Activated T-helper 17 cell treated with anti-CD3 and anti-CD28 coated beads, Interleukin-2, amount 50 U/mL, for 72 hours (primary cell): Measurements from ENCODE around the gene RMI1. TPM values are rescaled to one million over a fixed set of nuclear protein-coding genes. Genes with fewer than 3 reads are reported as not detected.

Experiments used
- ATAC-seq: fragments of 150-1000 bp; cut with Tn5 transposase; replicated peaks from 2 replicates; pipeline ENCODE4 v1.10.0; 2021; ENCODE audit warnings: mild to moderate bottlenecking, moderate library complexity
- H3K27ac Mint-ChIP-seq: one replicate; pipeline ENCODE4 v1.8.0; 2022; ENCODE audit warnings: mixed read lengths
- H3K27me3 Mint-ChIP-seq: one replicate; pipeline ENCODE4 v1.8.0; 2022; ENCODE audit warnings: mixed read lengths
- H3K36me3 Mint-ChIP-seq: one replicate; pipeline ENCODE4 v1.8.0; 2022; ENCODE audit warnings: low read depth, mild to moderate bottlenecking, mixed read lengths
- H3K4me1 Mint-ChIP-seq: one replicate; pipeline ENCODE4 v1.8.0; 2022; ENCODE audit warnings: mixed read lengths
- H3K4me3 Mint-ChIP-seq: one replicate; pipeline ENCODE4 v1.8.0; 2022; ENCODE audit warnings: mild to moderate bottlenecking, mixed read lengths
- H3K9me3 Mint-ChIP-seq: one replicate; pipeline ENCODE4 v1.8.0; 2022; ENCODE audit warnings: mixed read lengths
- total RNA-seq, 2 donors: library from RNA; stranded (reverse); gene quantifications; one replicate each; pipeline ENCODE4 v1.2.3, GENCODE V29; 2022

The RMI1 gene
- total RNA-seq, 2 donors from 2014 or later, result 17.6 to 25.1 TPM

DNA sequence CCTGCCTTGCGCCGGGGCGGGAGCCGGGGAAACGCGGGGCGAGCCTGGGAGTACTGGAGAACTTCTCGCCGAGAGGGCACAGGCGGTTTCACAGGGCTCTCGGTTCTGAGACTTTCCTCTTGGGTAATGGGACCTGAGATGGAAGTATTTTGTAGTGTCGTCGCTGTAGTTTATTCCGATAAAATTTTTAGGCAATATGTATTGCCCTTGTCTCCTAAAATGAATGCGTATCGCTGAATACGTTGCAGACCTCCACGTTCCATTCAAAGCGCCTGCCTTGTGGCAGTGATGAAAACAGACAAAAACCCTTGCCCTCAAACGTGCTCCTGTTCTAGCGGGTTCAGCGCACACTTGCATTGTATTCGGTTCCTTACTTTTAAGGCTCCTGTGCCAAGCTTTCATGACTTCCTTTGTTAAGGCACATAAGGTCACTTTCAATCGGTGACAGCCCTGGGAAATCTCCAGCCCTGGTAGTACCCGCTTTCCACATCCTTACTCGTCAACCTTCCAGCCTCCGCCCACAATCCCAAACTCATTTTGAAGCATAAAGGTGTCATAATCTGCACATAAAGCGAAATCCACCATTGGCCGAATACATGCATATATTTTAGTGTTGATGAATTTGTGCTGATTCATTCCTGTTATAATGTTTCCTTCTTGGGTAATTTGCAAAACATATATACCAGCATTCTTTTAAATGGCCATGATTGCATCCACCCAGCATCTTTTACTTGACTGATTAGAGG lies 694 bp downstream of the RMI1 start:
- H3K9me3 Mint-ChIP-seq, result no peaks in the 10 kb centered on the region
- H3K36me3 Mint-ChIP-seq, result peaks cover 57% of the 10 kb centered on the region
- peak overlapping the region; percentile 100 for H3K27ac Mint-ChIP-seq
- ATAC-seq, result no peak
- H3K4me3 Mint-ChIP-seq, result peak overlapping the region; percentile 89
- peaks cover 26% of the 10 kb centered on the region for H3K4me1 Mint-ChIP-seq
- no peaks in the 10 kb centered on the region for H3K27me3 Mint-ChIP-seq

GRCh38 chr9:83986195-83986594 lies 5.6 kb downstream of the RMI1 start:
- Mint-ChIP-seq H3K36me3 (peaks cover 46% of the 10 kb centered on the region), H3K4me3 (peak overlapping the region; percentile 54), H3K27ac (no peak overlapping the region), H3K4me1 (peaks cover 16% of the 10 kb centered on the region), H3K9me3 (no peaks in the 10 kb centered on the region), H3K27me3 (no peaks in the 10 kb centered on the region)
- ATAC-seq, result no peak

- peak; percentile 97 for ATAC-seq
- peak overlapping the region; percentile 54 for H3K4me3 Mint-ChIP-seq
- no peaks in the 10 kb centered on the region for H3K9me3 Mint-ChIP-seq
- H3K36me3 Mint-ChIP-seq, result peaks cover 44% of the 10 kb centered on the region
- peak overlapping the region; percentile 60 for H3K27ac Mint-ChIP-seq
- H3K4me1 Mint-ChIP-seq, result peaks cover 11% of the 10 kb centered on the region
- H3K27me3 Mint-ChIP-seq, result no peaks in the 10 kb centered on the region
Observed at GRCh38 chr9:83986765-83987401, 6.3 kb downstream of the RMI1 start.

DNA sequence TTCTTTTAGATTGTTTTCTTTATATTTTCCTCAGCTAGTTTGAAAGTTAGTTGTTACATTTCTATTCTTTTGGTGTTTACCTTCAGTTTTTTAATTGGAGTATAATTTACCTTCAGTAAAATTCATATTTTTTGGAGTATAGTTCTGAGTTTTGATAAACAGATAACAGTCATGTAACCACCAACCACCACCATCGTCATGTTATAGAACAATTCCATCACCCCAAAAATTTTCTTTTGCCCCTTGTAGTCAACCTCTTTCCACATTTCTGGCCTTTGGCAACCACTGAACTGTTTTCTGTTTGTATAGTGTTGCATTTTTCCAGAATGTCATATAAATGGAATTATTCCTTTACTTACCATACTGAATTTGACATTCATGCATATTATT lies 6.8 kb downstream of the RMI1 start:
- H3K9me3 Mint-ChIP-seq, result no peaks in the 10 kb centered on the region
- H3K27me3 Mint-ChIP-seq, result no peaks in the 10 kb centered on the region
- H3K27ac Mint-ChIP-seq, result peak overlapping the region; percentile 60
- H3K36me3 Mint-ChIP-seq, result peaks cover 47% of the 10 kb centered on the region
- ATAC-seq, result peak; percentile 58
- H3K4me3 Mint-ChIP-seq, result peak overlapping the region; percentile 54
- H3K4me1 Mint-ChIP-seq, result peaks cover 9% of the 10 kb centered on the region

DNA sequence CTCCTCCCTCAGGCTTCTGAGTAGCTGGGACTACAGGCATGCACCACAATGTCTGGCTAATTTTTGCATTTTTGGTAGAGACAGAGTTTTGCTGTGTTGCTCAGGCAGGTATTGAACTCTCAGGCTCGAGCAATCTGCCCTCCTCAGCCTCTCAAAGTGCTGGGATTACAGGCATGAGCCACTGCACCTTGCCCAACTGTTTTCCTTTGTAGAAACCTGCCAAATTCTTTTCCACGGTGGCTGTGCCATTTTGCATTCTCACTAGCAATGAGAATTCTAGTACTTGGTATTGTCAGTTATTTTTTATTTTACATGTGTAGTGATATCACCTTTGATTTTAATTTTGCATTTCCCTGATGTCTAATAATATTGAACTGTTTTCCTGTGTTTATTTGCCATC lies 7.8 kb downstream of the RMI1 start:
- Mint-ChIP-seq H3K27ac (no peak overlapping the region), H3K9me3 (no peaks in the 10 kb centered on the region), H3K4me1 (no peaks in the 10 kb centered on the region), H3K36me3 (peaks cover 42% of the 10 kb centered on the region), H3K27me3 (no peaks in the 10 kb centered on the region), H3K4me3 (no peak overlapping the region)
- no peak for ATAC-seq

- no peak overlapping the region for H3K4me3 Mint-ChIP-seq
- ATAC-seq, result no peak
- no peaks in the 10 kb centered on the region for H3K4me1 Mint-ChIP-seq
- no peaks in the 10 kb centered on the region for H3K27me3 Mint-ChIP-seq
- peaks cover 42% of the 10 kb centered on the region for H3K36me3 Mint-ChIP-seq
- H3K9me3 Mint-ChIP-seq, result no peaks in the 10 kb centered on the region
- H3K27ac Mint-ChIP-seq, result no peak overlapping the region
Observed at GRCh38 chr9:83991355-83991754, 10.8 kb downstream of the RMI1 start.

- Mint-ChIP-seq H3K36me3 (peaks cover 35% of the 10 kb centered on the region), H3K9me3 (no peaks in the 10 kb centered on the region), H3K27ac (no peak overlapping the region), H3K4me1 (no peaks in the 10 kb centered on the region), H3K4me3 (no peak overlapping the region), H3K27me3 (no peaks in the 10 kb centered on the region)
- ATAC-seq, result no peak
Observed at GRCh38 chr9:83992407-83992806, 11.8 kb downstream of the RMI1 start.

- no peak for ATAC-seq
- Mint-ChIP-seq H3K27me3 (no peaks in the 10 kb centered on the region), H3K27ac (no peak overlapping the region), H3K36me3 (peaks cover 30% of the 10 kb centered on the region), H3K9me3 (no peaks in the 10 kb centered on the region), H3K4me1 (no peaks in the 10 kb centered on the region), H3K4me3 (no peak overlapping the region)
Observed at GRCh38 chr9:83992901-83993300, 12.3 kb downstream of the RMI1 start.

DNA sequence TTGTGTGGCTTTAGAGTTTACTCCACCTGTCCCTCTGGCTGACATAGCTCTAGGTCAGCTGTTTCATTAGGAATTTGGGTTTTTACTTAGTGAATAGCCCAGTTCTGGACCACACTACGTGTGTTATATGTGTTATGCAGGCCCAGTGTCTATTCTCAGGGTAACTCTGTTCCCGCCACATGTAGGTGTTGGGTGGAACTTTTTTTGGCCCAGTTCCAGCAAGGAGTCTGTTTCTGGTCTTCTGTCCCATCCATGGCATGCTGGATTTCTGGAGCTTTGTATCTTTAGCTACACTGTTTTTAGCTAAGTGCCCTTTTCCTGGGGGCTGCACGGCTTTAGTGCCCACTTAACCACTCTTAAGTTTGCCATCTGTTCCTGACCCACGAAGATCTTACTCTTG lies 15.5 kb downstream of the RMI1 start:
- Mint-ChIP-seq H3K27me3 (no peaks in the 10 kb centered on the region), H3K4me3 (no peak overlapping the region), H3K9me3 (no peaks in the 10 kb centered on the region), H3K36me3 (peaks cover 25% of the 10 kb centered on the region), H3K4me1 (no peaks in the 10 kb centered on the region), H3K27ac (no peak overlapping the region)
- no peak for ATAC-seq

- H3K4me1 Mint-ChIP-seq, result peaks cover 8% of the 10 kb centered on the region
- no peak for ATAC-seq
- no peak overlapping the region for H3K4me3 Mint-ChIP-seq
- H3K9me3 Mint-ChIP-seq, result no peaks in the 10 kb centered on the region
- no peaks in the 10 kb centered on the region for H3K27me3 Mint-ChIP-seq
- peaks cover 30% of the 10 kb centered on the region for H3K36me3 Mint-ChIP-seq
- no peak overlapping the region for H3K27ac Mint-ChIP-seq
Observed at GRCh38 chr9:83999141-83999918, 18.7 kb downstream of the RMI1 start.

- H3K4me1 Mint-ChIP-seq, result peaks cover 8% of the 10 kb centered on the region
- H3K27me3 Mint-ChIP-seq, result no peaks in the 10 kb centered on the region
- no peak for ATAC-seq
- H3K36me3 Mint-ChIP-seq, result peaks cover 30% of the 10 kb centered on the region
- H3K9me3 Mint-ChIP-seq, result no peaks in the 10 kb centered on the region
- no peak overlapping the region for H3K4me3 Mint-ChIP-seq
- no peak overlapping the region for H3K27ac Mint-ChIP-seq
Observed at GRCh38 chr9:84000186-84000585, 19.6 kb downstream of the RMI1 start.

DNA sequence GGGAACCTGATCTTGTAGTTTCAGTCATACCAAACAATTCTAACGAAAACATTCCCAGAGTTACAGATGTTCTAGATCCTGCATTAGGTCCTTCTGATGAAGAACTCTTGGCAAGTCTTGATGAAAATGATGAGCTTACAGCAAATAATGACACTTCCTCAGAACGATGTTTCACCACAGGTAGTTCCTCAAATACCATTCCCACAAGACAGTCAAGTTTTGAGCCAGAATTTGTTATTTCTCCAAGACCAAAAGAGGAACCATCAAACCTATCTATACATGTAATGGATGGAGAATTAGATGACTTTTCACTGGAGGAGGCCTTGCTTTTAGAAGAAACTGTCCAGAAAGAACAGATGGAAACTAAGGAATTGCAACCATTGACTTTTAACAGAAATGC lies 21.0 kb downstream of the RMI1 start:
- H3K36me3 Mint-ChIP-seq, result peaks cover 30% of the 10 kb centered on the region
- ATAC-seq, result no peak
- H3K4me3 Mint-ChIP-seq, result no peak overlapping the region
- H3K27ac Mint-ChIP-seq, result no peak overlapping the region
- H3K27me3 Mint-ChIP-seq, result no peaks in the 10 kb centered on the region
- H3K9me3 Mint-ChIP-seq, result no peaks in the 10 kb centered on the region
- peaks cover 8% of the 10 kb centered on the region for H3K4me1 Mint-ChIP-seq

DNA sequence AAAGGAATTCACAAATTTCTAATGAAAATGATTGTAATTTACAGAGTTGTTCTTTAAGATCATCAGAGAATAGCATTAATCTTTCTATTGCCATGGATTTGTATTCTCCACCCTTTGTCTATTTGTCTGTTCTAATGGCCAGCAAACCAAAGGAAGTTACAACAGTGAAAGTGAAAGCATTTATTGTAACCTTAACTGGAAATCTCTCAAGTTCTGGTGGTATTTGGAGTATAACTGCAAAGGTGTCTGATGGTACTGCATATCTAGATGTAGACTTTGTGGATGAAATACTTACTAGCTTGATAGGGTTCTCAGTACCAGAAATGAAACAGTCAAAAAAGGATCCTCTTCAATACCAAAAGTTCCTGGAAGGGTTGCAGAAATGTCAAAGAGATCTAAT lies 21.7 kb downstream of the RMI1 start:
- Mint-ChIP-seq H3K4me1 (peaks cover 8% of the 10 kb centered on the region), H3K4me3 (no peak overlapping the region), H3K27me3 (no peaks in the 10 kb centered on the region), H3K27ac (no peak overlapping the region), H3K9me3 (no peaks in the 10 kb centered on the region), H3K36me3 (peaks cover 30% of the 10 kb centered on the region)
- no peak for ATAC-seq

- ATAC-seq, result no peak
- H3K27ac Mint-ChIP-seq, result no peak overlapping the region
- H3K9me3 Mint-ChIP-seq, result no peaks in the 10 kb centered on the region
- peaks cover 8% of the 10 kb centered on the region for H3K4me1 Mint-ChIP-seq
- H3K4me3 Mint-ChIP-seq, result no peak overlapping the region
- peaks cover 30% of the 10 kb centered on the region for H3K36me3 Mint-ChIP-seq
- no peaks in the 10 kb centered on the region for H3K27me3 Mint-ChIP-seq
Observed at GRCh38 chr9:84003246-84003645, 22.6 kb downstream of the RMI1 start.

DNA sequence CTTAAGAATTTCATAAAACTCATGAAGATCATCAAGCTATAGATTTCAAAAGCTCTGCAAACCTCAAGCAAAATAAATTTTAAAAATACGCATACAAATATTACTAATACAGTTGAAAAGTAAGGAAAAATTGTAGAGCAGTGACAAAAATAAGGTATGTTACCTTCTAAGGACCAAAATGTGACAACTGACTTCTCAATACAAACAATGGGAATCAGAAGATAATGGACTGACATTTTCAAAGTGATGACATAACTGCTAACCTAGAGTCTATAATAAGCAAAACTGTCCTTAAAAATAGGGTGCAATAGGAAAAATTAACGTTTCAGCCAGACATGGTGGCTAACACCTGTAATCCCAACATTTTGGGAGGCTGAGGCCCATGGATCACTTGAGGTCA lies 27.1 kb downstream of the RMI1 start:
- no peak for ATAC-seq
- Mint-ChIP-seq H3K4me3 (no peak overlapping the region), H3K9me3 (no peaks in the 10 kb centered on the region), H3K27me3 (no peaks in the 10 kb centered on the region), H3K36me3 (no peaks in the 10 kb centered on the region), H3K27ac (no peak overlapping the region), H3K4me1 (no peaks in the 10 kb centered on the region)
